Liver (tissue), 3 donors: ENCODE results near the gene GSAP.

ENCODE experiments used
- ATF3 ChIP-seq: IDR thresholded peaks from 2 replicates; pipeline ENCODE4 v1.6.1; 2016; ENCODE audit warnings: antibody characterized with exemption
- CTCF ChIP-seq: fragments of 150-350 bp; IDR thresholded peaks from 2 replicates; pipeline ENCODE4 v1.5.1; 2017; ENCODE audit warnings: improper control_type of control experiment, low read depth, low read length; ENCODE audit not compliant: missing input control
- JUND ChIP-seq, 2 donors: IDR thresholded peaks; 2 replicates each; pipeline ENCODE4 v1.6.1; 2016; ENCODE audit warnings: antibody characterized with exemption in 2 of 2
- MAX ChIP-seq: IDR thresholded peaks from 2 replicates; pipeline ENCODE4 v1.6.1; 2016; ENCODE audit warnings: antibody characterized with exemption
- RAD21 ChIP-seq, 2 donors: IDR thresholded peaks; 2 replicates each; pipeline ENCODE4 v1.6.1; 2016; ENCODE audit warnings: antibody characterized with exemption in 2 of 2, mild to moderate bottlenecking in 2 of 2
- REST ChIP-seq: IDR thresholded peaks from 2 replicates; pipeline ENCODE4 v1.6.1; 2016; ENCODE audit warnings: antibody characterized with exemption, mild to moderate bottlenecking
- SP1 ChIP-seq: IDR thresholded peaks from 2 replicates; pipeline ENCODE4 v1.6.1; 2018; ENCODE audit warnings: antibody characterized with exemption, mild to moderate bottlenecking
- YY1 ChIP-seq: IDR thresholded peaks from 2 replicates; pipeline ENCODE4 v1.6.1; 2016; ENCODE audit warnings: antibody characterized with exemption, mild to moderate bottlenecking
- donor health status: healthy.
- donor health status: healthy.

GRCh38 chr7:77359599-77359998 lies 56.5 kb downstream of the GSAP start:
- TF ChIP-seq CTCF, result no peak
- TF ChIP-seq YY1, result no peak
- TF ChIP-seq RAD21 (IDR thresholded peaks at IDR 0.05), result no peak
- no peak for TF ChIP-seq JUND (IDR thresholded peaks at IDR 0.05)
- TF ChIP-seq REST, result no peak
- TF ChIP-seq MAX, result no peak
- no peak for TF ChIP-seq SP1
- TF ChIP-seq ATF3, result no peak
